K562 (cell line): Measurements from ENCODE around the gene ZSWIM8. TPM values are rescaled to one million over a fixed set of nuclear protein-coding genes. Genes with fewer than 3 reads are reported as not detected.

ENCODE experiments used
- ARID2 ChIP-seq: fragments of 450-650 bp; IDR thresholded peaks from 2 replicates; pipeline ENCODE4 v1.6.1; 2017; ENCODE audit warnings: antibody characterized with exemption, mild to moderate bottlenecking
- CREB1 ChIP-seq, 2 experiments: sonication (generic) in 1 of 2; formaldehyde crosslinking in 1 of 2; IDR thresholded peaks; 2 replicates each; pipeline versions ENCODE4 v1.6.1 to v1.8.0; 2012 to 2022; ENCODE audit warnings: inconsistent platforms in 1 of 2, mild to moderate bottlenecking in 1 of 2, missing genetic modification reagents in 1 of 2, moderate library complexity in 1 of 2
- KHSRP ChIP-seq: fragments of 450-650 bp; IDR thresholded peaks from 2 replicates; pipeline ENCODE4 v1.6.1; 2017
- L3MBTL2 ChIP-seq: fragments of 450-650 bp; IDR thresholded peaks from 2 replicates; pipeline ENCODE4 v1.6.1; 2016; ENCODE audit warnings: mild to moderate bottlenecking, moderate library complexity
- MAX ChIP-seq: sonication (generic); formaldehyde crosslinking; IDR thresholded peaks from 2 replicates; pipeline ENCODE4 v1.9.0; 2022; ENCODE audit warnings: mild to moderate bottlenecking, missing genetic modification reagents
- MTA3 ChIP-seq: fragments of 450-650 bp; formaldehyde crosslinking; IDR thresholded peaks from 2 replicates; pipeline ENCODE4 v1.6.1; 2017; ENCODE audit warnings: mild to moderate bottlenecking, borderline replicate concordance
- MYNN ChIP-seq, 2 experiments: sonication (generic); formaldehyde crosslinking in 1 of 2; IDR thresholded peaks; 2 replicates each; pipeline versions ENCODE4 v1.5.0 to v1.6.1; 2016 to 2020; ENCODE audit warnings: antibody characterized with exemption in 1 of 2, missing genetic modification reagents in 1 of 2
- NBN ChIP-seq: fragments of 450-650 bp; IDR thresholded peaks from 2 replicates; pipeline ENCODE4 v1.6.1; 2016; ENCODE audit warnings: low read depth, mild to moderate bottlenecking
- NELFE ChIP-seq: IDR thresholded peaks from 2 replicates; pipeline ENCODE4 v1.6.1; 2011; ENCODE audit warnings: mild to moderate bottlenecking; ENCODE audit not compliant: insufficient read depth, insufficient read length
- NR1H2 ChIP-seq: sonication (generic); formaldehyde crosslinking; IDR thresholded peaks from 2 replicates; pipeline ENCODE4 v1.4.0; 2020; ENCODE audit warnings: mild to moderate bottlenecking, missing genetic modification reagents
- POLR2G ChIP-seq: fragments of 200-400 bp; formaldehyde crosslinking; IDR thresholded peaks from 2 replicates; pipeline ENCODE4 v1.6.1; 2017; ENCODE audit warnings: low read depth, mild to moderate bottlenecking, antibody characterized with exemption, low read length, moderate library complexity
- POLR3G ChIP-seq: IDR thresholded peaks from 2 replicates; pipeline ENCODE4 v1.6.1; 2011; ENCODE audit not compliant: insufficient read length, insufficient replicate concordance; ENCODE audit errors: extremely low read depth
- PURB ChIP-seq: sonication (generic); formaldehyde crosslinking; IDR thresholded peaks from 2 replicates; pipeline ENCODE4 v1.9.0; 2021; ENCODE audit warnings: low read depth, mild to moderate bottlenecking, missing genetic modification reagents
- RFX5 ChIP-seq: IDR thresholded peaks from 2 replicates; pipeline ENCODE4 v1.6.1; 2011; ENCODE audit warnings: low read depth, mild to moderate bottlenecking, improper control_type of control experiment, low read length
- RFX7 ChIP-seq: fragments of 250-450 bp; sonication (Bioruptor Pico); IDR thresholded peaks from 2 replicates; pipeline ENCODE4 v1.5.1; 2021; ENCODE audit warnings: mild to moderate bottlenecking
- SMARCA4 ChIP-seq: fragments of 450-650 bp; IDR thresholded peaks from 2 replicates; pipeline ENCODE4 v1.6.1; 2016
- SMC3 ChIP-seq: conservative IDR thresholded peaks from 2 replicates; pipeline ENCODE4 v1.6.1; 2011; ENCODE audit warnings: low read depth, low read length, improper control_type of control experiment; ENCODE audit not compliant: insufficient read depth
- SREBF2 ChIP-seq: sonication (generic); formaldehyde crosslinking; IDR thresholded peaks from 2 replicates; pipeline ENCODE4 v1.4.0; 2020; ENCODE audit warnings: mild to moderate bottlenecking, missing genetic modification reagents
- STAG1 ChIP-seq: sonication (generic); formaldehyde crosslinking; IDR thresholded peaks from 2 replicates; pipeline ENCODE4 v1.5.0; 2020; ENCODE audit warnings: missing genetic modification reagents, borderline replicate concordance
- TRIM25 ChIP-seq: fragments of 450-650 bp; IDR thresholded peaks from 2 replicates; pipeline ENCODE4 v1.7.0; 2016; ENCODE audit warnings: borderline replicate concordance
- ZBTB12 ChIP-seq: fragments of 250-450 bp; sonication (Bioruptor Pico); IDR thresholded peaks from 2 replicates; pipeline ENCODE4 v1.4.0; 2020
- ZNF282 ChIP-seq: sonication (generic); formaldehyde crosslinking; IDR thresholded peaks from 2 replicates; pipeline ENCODE4 v1.8.1; 2023; ENCODE audit warnings: missing genetic modification reagents
- ZNF449 ChIP-seq: fragments of 250-450 bp; sonication (Bioruptor Pico); IDR thresholded peaks from 2 replicates; pipeline ENCODE4 v1.8.0; 2022; ENCODE audit warnings: moderate library complexity, mild to moderate bottlenecking, inconsistent platforms
- ZNF511 ChIP-seq: sonication (generic); formaldehyde crosslinking; IDR thresholded peaks from 2 replicates; pipeline ENCODE4 v1.8.0; 2022; ENCODE audit warnings: mild to moderate bottlenecking, missing genetic modification reagents
- ZNF778 ChIP-seq: fragments of 450-650 bp; formaldehyde crosslinking; IDR thresholded peaks from 2 replicates; pipeline ENCODE4 v1.4.0; 2020; ENCODE audit warnings: mild to moderate bottlenecking, moderate library complexity
- polyA plus RNA-seq, 8 experiments: library from polyadenylated mRNA; depleted of rRNA in 4 of 8; stranded (reverse) in 5 of 8; unstranded in 3 of 8; fragments of >200 nt; fragmentation: Nextera tagmentation in 2 of 8; fragmentation: Illumina TruSeq in 1 of 8; extraction: Ambion mirVana in 2 of 8; extraction: Trizol in 1 of 8; gene quantifications; 2 replicates each; pipeline versions ENCODE4 v1.2.1 to v1.2.3, GENCODE V29; 2011 to 2014; ENCODE audit warnings: inconsistent platforms in 1 of 8, missing spikeins in 1 of 8
- total RNA-seq, 7 experiments: library from RNA; depleted of rRNA in 6 of 7; stranded (reverse); fragments of >200 nt in 6 of 7; fragmentation: Illumina TruSeq in 2 of 7; extraction: Trizol in 2 of 7; gene quantifications; 2 replicates each; pipeline versions ENCODE4 v1.2.1 to v1.2.3, GENCODE V29; 2011 to 2021; ENCODE audit warnings: low replicate concordance in 1 of 7

The ZSWIM8 gene
- total and polyA plus RNA-seq, 9 of the 15 experiments (the other 6 are each of a cell fraction or from before 2014, with no cell fraction given) = 5.6 to 47.8 (median 26.7) TPM

- TF ChIP-seq ZNF449 (CRISPR knock-in tag) (no peak), SMARCA4 (no peak), POLR3G (no peak), PURB (CRISPR knock-in tag) (no peak), CREB1 (IDR thresholded peaks at IDR 0.05) (no peak), CREB1 (CRISPR knock-in tag; IDR thresholded peaks at IDR 0.05) (peak; percentile 67), ARID2 (peak; percentile 94), NELFE (no peak), NR1H2 (no peak), ZNF778 (CRISPR knock-in tag) (no peak), POLR2G (no peak), L3MBTL2 (no peak), MAX (CRISPR knock-in tag) (peak; percentile 52; the same call in 1 of the 2 replicates), MYNN (IDR thresholded peaks at IDR 0.05) (0 out of 2 replicates have a peak, but pooled peaks have one; percentile 35), MYNN (CRISPR knock-in tag; IDR thresholded peaks at IDR 0.05) (no peak), NBN (no peak), STAG1 (peak; percentile 99), ZNF282 (no peak), MTA3 (0 out of 2 replicates have a peak, but pooled peaks have one; percentile 34), KHSRP (no peak), ZNF511 (CRISPR knock-in tag) (no peak), RFX5 (no peak), RFX7 (CRISPR knock-in tag) (no peak), ZBTB12 (CRISPR knock-in tag) (no peak), TRIM25 (no peak), SMC3 (peak; percentile 100), SREBF2 (CRISPR knock-in tag) (0 out of 2 replicates have a peak, but pooled peaks have one; percentile 59)
Measured at GRCh38 chr10:73848821-73849489, 63.5 kb downstream of the ZSWIM8 start (continued).
